Uterus (tissue), 2 donors: ENCODE data around the gene DUSP23.

Source experiments
- POLR2A ChIP-seq, 2 donors: fragments of 450-650 bp; IDR thresholded peaks; one replicate each; pipeline ENCODE4 v1.6.1; 2016; ENCODE audit warnings: antibody characterized with exemption in 2 of 2, mild to moderate bottlenecking in 1 of 2, moderate library complexity in 1 of 2
- TF ChIP-seq, protein P1 (sequence below), 4 experiments: fragments of 200-600 bp in 2 of 4; fragments of 450-650 bp in 2 of 4; sonication (generic) in 2 of 4; IDR thresholded peaks; one replicate each; pipeline ENCODE4 v1.5.1; 2016 to 2019; ENCODE audit warnings: antibody characterized with exemption in 4 of 4, mild to moderate bottlenecking in 2 of 4, moderate library complexity in 1 of 4

DNA sequence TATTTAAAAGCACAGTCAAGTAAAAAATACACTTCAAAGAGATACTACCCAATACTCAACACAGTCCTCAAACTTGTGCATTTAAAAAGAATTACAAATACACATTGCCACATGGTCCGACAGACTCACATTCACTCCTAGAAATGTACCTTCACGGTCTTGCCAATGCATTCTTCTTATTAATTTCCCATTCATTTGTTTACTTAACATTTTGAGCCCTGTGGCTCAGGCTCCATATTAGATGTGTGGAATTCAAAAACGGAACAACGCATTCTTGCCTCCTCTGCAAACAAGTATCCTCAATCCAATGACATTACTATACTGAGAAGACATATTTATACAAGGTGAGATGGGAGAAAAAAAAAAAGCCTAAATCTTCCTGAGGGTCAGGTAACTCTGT is 2.5 kb upstream of the DUSP23 start:
- TF ChIP-seq, protein P1, sequence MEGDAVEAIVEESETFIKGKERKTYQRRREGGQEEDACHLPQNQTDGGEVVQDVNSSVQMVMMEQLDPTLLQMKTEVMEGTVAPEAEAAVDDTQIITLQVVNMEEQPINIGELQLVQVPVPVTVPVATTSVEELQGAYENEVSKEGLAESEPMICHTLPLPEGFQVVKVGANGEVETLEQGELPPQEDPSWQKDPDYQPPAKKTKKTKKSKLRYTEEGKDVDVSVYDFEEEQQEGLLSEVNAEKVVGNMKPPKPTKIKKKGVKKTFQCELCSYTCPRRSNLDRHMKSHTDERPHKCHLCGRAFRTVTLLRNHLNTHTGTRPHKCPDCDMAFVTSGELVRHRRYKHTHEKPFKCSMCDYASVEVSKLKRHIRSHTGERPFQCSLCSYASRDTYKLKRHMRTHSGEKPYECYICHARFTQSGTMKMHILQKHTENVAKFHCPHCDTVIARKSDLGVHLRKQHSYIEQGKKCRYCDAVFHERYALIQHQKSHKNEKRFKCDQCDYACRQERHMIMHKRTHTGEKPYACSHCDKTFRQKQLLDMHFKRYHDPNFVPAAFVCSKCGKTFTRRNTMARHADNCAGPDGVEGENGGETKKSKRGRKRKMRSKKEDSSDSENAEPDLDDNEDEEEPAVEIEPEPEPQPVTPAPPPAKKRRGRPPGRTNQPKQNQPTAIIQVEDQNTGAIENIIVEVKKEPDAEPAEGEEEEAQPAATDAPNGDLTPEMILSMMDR (IDR thresholded peaks at IDR 0.05) = no peak
- TF ChIP-seq POLR2A (IDR thresholded peaks at IDR 0.05) = no peak
